ENCODE measurements around the gene FRRS1. TPM values are rescaled to one million over a fixed set of nuclear protein-coding genes. Genes with fewer than 3 reads are reported as not detected.

FRRS1 gene
- total and polyA plus RNA-seq, 2 of the 4 experiments (the other 2 are of a cell fraction), result 3.8 to 23.5 TPM

DNA sequence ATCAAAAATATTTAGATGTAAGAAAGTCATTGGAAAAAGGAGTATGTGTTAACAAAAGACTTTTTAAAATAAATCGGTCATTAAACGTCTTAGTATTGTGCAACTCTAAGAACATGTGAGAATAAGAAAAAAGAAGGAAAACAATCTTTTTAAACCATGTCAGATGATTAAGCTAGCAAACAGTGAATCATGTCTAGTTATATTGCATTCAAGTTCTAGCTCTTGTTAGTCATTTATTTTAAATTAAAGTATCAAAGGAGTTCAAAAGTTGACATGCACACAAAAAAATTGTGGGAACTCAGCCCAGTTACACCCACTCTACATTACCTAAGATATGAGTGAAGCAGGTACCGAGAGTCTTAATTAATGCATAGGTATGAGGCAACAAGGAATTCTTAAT, 9.8 kb downstream of the FRRS1 start:
- in situ Hi-C loops (cut with MboI; ENCODE audit: low sequenced_read_pairs) (no loop called here), dilution Hi-C loops (cut with HindIII; ENCODE audit: low sequenced_read_pairs, unreplicated experiment) (no loop called here), intact Hi-C loops (cut with micrococcal nuclease) (no loop called here)
- Histone ChIP-seq H3K56ac (ENCODE audit: extremely low read depth, insufficient read depth, low read length) (no peak overlapping the region), H2BK20ac (ENCODE audit: low read depth, low read length) (no peak overlapping the region), H3K4me2 (ENCODE audit: low read depth, low read length) (no peak overlapping the region), H4K8ac (ENCODE audit: low read depth in 2 of 2, low read length in 2 of 2) (no peak overlapping the region), H2AFZ (replicated peaks; ENCODE audit: low read length, poor library complexity) (no peak overlapping the region), H3K27ac (ENCODE audit: insufficient read depth, low read length) (no peak overlapping the region), H3K4me3 (ENCODE audit: insufficient read depth, low read depth, low read length) (no peak overlapping the region), H3K36me3 (ENCODE audit: control insufficient read depth, insufficient read depth, low read length) (no peaks in the 10 kb centered on the region), H4K20me1 (ENCODE audit: insufficient read depth, low read length) (no peaks in the 10 kb centered on the region), H2BK120ac (ENCODE audit: low read depth, low read length) (no peak overlapping the region), H2BK15ac (ENCODE audit: low read depth, low read length) (no peak overlapping the region), H2BK5ac (ENCODE audit: low read depth, low read length, poor library complexity, severe bottlenecking) (no peak overlapping the region), H3K9me1 (ENCODE audit: insufficient read depth, low read length) (no peaks in the 10 kb centered on the region), H4K91ac (ENCODE audit: insufficient read depth, low read depth, low read length) (no peak overlapping the region), H3K14ac (replicated peaks; ENCODE audit: low read depth, low read length) (no peak overlapping the region), H3K27me3 (ENCODE audit: control insufficient read depth, insufficient read depth, low read length) (no peaks in the 10 kb centered on the region), H4K5ac (ENCODE audit: low read depth, low read length) (no peak overlapping the region), H3K4ac (ENCODE audit: low read depth, low read length) (no peak overlapping the region), H3K9me3 (ENCODE audit: control insufficient read depth, insufficient read depth, low read length) (no peaks in the 10 kb centered on the region), H3K9ac (ENCODE audit: low read depth, low read length) (no peak overlapping the region), H3K4me1 (ENCODE audit: control insufficient read depth, insufficient read depth, low read length) (no peaks in the 10 kb centered on the region), H3K23ac (ENCODE audit: low read depth, low read length) (no peak overlapping the region), H2AK5ac (ENCODE audit: low read depth, low read length) (no peak overlapping the region), H3K79me1 (ENCODE audit: low read depth in 1 of 2, low read length in 2 of 2) (no peaks in the 10 kb centered on the region), H2AK9ac (replicated peaks; ENCODE audit: low read depth, low read length, poor library complexity) (no peak overlapping the region), H3K18ac (ENCODE audit: low read depth, low read length) (no peak overlapping the region)
- BruUV-seq (replicated peaks), result no TSS peak
- ChIA-PET POLR2A (ENCODE audit: unreplicated experiment) (no interaction called here), CTCF (no interaction called here)
- TF ChIP-seq NFE2L2 (IDR thresholded peaks at IDR 0.05; ENCODE audit: low read depth, low read length) (no peak), CEBPB (IDR thresholded peaks at IDR 0.05; ENCODE audit: low read depth, low read length) (peak; percentile 91)
- DNase-seq (peak; percentile 64), ATAC-seq (ENCODE audit: low read depth) (0 out of 2 replicates have a peak, but pooled peaks have one; percentile 29)
- no CpG with 5 or more reads among the region's 3 CpGs for WGBS, 2 experiments (ENCODE audit: extremely low coverage in 2 of 2, insufficient read length in 1 of 2)

Data from IMR-90 (cell line).